Left kidney (tissue), 2 donors: Measurements from ENCODE around the gene RPL13. TPM values are rescaled to one million over a fixed set of nuclear protein-coding genes. Genes with fewer than 3 reads are reported as not detected.

Source experiments
- DNase-seq: peaks from one replicate; pipeline ENCODE4 v3.0.0-alpha.2; 2013
- polyA plus RNA-seq: library from polyadenylated mRNA; unstranded; fragments of 120-200 nt; gene quantifications from one replicate; pipeline ENCODE4 v1.2.1, GENCODE V29; 2013; ENCODE audit not compliant: insufficient read length

The RPL13 gene
- polyA plus RNA-seq, 1 donor, result 1,395 TPM

DNA sequence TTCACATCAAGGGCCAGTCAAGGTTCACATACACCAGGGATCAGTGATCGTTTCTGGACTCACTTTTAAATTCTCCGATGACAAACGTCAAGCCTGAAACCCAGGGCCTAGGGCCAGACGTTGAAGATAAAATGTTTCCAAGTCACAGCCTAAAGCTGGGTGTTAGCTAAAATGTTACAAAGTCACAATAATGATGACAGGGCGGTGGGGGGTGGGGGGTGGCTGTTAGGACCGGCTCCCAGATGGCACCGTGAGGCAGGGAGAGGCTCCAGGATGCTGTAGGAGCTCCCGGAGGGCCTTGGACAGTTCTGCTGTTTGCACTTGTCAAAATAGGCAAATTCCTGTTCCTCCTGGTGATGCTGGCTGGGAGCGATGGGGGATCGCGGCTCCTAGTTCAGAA, 16.4 kb upstream of the RPL13 start:
- no peak for DNase-seq

- no peak for DNase-seq
Observed at GRCh38 chr16:89544713-89545043, 15.8 kb upstream of the RPL13 start.

DNA sequence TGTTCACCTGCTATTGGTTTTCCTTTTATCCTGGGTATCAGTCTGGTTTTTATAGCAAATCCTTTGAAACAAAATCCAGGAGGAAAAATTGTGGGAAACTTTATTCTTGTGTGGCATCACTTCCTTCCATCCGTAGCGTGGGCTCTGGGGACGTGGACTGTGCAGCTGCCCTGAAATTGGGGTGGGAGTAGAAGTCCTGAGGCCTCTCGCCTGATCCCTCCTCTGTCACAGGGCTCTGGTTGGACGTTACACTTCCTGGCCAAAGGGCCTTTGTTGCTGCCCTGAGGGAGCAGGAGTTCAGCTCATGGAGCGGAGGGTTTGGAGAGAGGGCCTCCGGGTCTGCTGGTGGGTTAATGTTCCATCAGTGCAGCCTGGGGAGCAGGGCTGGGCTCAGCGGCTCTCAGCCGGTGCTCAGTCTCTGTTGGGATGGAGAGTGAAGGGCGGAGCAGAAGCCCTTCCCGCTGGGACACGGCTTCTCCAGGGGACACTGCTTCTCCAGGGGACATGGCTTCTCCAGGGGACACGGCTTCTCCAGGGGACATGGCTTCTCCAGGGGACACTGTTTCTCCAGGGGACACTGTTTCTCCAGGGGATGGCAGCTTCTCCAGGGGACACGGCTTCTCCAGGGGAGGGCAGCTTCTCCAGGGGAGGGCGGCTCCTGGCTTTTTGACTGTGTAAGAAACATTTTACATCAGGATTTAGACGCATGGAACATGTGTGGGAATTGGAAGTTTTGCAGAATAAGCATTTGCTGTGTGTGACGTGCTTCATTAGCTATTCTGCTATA, 15.2 kb upstream of the RPL13 start:
- DNase-seq, result no peak

- peak; percentile 26 for DNase-seq
Observed at GRCh38 chr16:89545831-89546574, 14.5 kb upstream of the RPL13 start.

- DNase-seq, result no peak
Observed at GRCh38 chr16:89546781-89547180, 13.7 kb upstream of the RPL13 start.

- DNase-seq, result no peak
Observed at GRCh38 chr16:89547291-89547690, 13.2 kb upstream of the RPL13 start.

- DNase-seq, result no peak
Observed at GRCh38 chr16:89547860-89548259, 12.6 kb upstream of the RPL13 start.

DNA sequence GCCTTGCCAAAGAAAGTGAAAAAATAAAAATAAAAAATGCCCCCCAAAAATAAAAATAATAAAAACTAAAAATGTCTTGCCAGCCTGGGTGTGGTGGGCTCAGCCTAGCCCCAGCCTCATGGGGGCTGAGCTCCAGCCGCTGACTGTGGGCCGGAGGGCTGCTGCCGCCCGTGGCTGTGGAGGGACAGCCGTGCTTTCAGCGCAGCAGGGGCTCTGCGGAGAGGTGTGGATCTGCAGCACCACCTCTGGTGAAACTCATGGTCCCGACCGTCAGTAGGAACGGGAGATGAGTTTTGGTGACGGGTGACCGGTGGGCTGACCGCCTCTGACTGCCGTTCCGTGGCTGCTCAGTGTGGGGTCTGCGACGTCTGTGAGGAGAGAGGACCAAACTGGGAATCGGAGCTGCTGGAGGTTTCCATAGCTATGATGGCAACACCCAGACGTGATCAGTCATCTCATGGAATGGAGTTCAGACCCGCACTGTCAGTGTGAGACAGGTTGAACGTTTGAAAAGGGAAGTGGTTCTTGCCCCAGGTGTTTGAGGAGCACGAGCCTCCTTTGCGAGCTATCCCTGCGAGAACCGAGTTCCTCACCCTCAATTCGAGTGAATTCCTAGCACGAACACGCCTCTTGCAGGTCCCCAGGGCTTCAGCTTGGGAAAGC, 12.0 kb upstream of the RPL13 start:
- DNase-seq, result no peak

- no peak for DNase-seq
Observed at GRCh38 chr16:89549007-89549700, 11.3 kb upstream of the RPL13 start.

DNA sequence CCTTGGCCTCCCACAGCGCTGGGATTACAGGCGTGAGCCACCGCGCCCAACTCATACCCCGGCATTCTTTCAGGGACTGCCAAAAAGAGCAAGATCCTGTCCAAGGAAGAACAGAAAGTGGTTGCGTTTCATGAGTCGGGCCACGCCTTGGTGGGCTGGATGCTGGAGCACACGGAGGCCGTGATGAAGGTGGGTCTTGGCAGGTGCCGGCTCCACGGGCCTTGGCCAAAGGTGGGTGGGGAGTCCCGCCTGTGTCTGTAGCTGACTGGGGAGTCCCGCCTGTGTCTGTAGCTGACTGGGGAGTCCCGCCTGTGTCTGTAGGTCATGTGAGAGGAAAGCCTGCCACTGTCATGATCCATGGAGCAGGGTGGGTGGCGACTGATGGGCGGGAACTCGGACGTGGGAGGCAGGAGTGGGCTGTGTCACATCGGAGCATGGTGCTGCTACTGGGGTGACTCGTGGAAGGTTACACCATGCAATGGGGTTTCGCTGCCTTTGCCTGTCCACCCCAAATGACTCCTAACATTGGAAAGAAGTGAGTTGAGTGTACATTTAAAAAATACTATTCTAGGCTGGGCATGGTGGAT, 10.0 kb upstream of the RPL13 start:
- DNase-seq, result no peak

- DNase-seq, result no peak
Observed at GRCh38 chr16:89552329-89552728, 8.2 kb upstream of the RPL13 start.

DNA sequence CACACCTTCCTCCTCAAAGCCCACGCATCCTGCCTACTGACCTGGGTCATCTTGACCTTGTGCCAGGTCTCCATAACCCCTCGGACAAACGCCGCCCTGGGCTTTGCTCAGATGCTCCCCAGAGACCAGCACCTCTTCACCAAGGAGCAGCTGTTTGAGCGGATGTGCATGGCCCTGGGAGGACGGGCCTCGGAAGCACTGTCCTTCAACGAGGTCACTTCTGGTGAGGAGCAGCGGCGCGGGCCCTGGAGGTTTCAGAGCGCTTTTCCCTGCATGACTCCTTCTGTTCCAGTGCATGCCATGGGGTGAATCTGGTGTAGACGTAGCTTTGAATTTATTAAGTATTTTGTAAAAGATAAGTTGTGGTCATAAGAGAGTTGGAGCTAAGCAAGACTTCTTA, 7.6 kb upstream of the RPL13 start:
- DNase-seq, result no peak

- DNase-seq, result no peak
Observed at GRCh38 chr16:89553733-89554132, 6.7 kb upstream of the RPL13 start.

GRCh38 chr16:89554343-89554742, 6.1 kb upstream of the RPL13 start:
- DNase-seq, result no peak

GRCh38 chr16:89555265-89555664, 5.2 kb upstream of the RPL13 start:
- DNase-seq, result no peak

- DNase-seq, result no peak
Observed at GRCh38 chr16:89555780-89556179, 4.7 kb upstream of the RPL13 start.

GRCh38 chr16:89556750-89557689, 3.5 kb upstream of the RPL13 start:
- no peak for DNase-seq

- DNase-seq, result no peak
Observed at GRCh38 chr16:89557690-89558490, 2.6 kb upstream of the RPL13 start.

DNA sequence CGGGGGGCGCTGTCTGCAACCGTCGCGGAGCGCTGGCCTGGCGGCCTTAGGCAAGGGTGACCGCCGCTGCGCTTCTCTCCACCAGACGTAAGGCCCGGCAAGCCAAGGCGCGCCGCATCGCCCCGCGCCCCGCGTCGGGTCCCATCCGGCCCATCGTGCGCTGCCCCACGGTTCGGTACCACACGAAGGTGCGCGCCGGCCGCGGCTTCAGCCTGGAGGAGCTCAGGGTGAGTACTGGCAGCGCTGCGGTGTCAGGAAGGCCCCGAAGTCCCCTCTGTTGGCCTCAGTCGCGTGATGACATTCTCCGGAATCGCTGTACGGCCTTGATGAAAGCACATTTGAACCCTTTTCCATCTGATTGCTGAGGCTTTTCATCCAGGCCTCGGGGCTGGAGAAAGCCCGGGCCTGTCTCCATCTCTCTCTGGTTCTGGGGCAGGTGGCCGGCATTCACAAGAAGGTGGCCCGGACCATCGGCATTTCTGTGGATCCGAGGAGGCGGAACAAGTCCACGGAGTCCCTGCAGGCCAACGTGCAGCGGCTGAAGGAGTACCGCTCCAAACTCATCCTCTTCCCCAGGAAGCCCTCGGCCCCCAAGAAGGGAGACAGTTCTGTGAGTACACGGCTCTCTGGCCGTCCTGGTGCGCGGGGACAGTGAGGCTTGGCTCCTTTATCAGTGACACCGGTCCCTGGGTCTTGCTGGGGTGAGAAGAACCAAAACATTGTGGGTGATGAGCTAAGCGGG, 831 bp downstream of the RPL13 start:
- no peak for DNase-seq
